22Rv1 (cell line): ENCODE data around the gene HIRA.

Source experiments
- CTCF ChIP-seq: fragments of 450-650 bp; IDR thresholded peaks from 2 replicates; pipeline ENCODE4 v1.5.1; 2017; ENCODE audit warnings: mild to moderate bottlenecking
- ZFX ChIP-seq: fragments of 450-650 bp; IDR thresholded peaks from 2 replicates; pipeline ENCODE4 v1.6.1; 2017; ENCODE audit warnings: antibody characterized with exemption, borderline replicate concordance

- TF ChIP-seq CTCF (no peak), ZFX (no peak)
These were observed 10.6 kb upstream of the HIRA start for GRCh38 chr22:19442166-19442565.
